Activated naive CD8-positive, alpha-beta T cell treated with anti-CD3 and anti-CD28 coated beads for 36 hours (primary cell): ENCODE measurements around the gene JOSD1. TPM values are rescaled to one million over a fixed set of nuclear protein-coding genes. Genes with fewer than 3 reads are reported as not detected.

ENCODE experiments used
- DNase-seq: peaks from one replicate; pipeline ENCODE4 v3.0.0; 2021
- H3K27ac Mint-ChIP-seq: one replicate; pipeline ENCODE4 v1.8.0; 2022; ENCODE audit warnings: mild to moderate bottlenecking, moderate library complexity, mixed read lengths
- H3K27me3 Mint-ChIP-seq: one replicate; pipeline ENCODE4 v1.8.0; 2022; ENCODE audit warnings: mild to moderate bottlenecking, mixed read lengths
- H3K36me3 Mint-ChIP-seq: one replicate; pipeline ENCODE4 v1.8.0; 2021; ENCODE audit warnings: mild to moderate bottlenecking, mixed read lengths
- H3K4me1 Mint-ChIP-seq: one replicate; pipeline ENCODE4 v1.8.0; 2021; ENCODE audit warnings: mixed read lengths
- H3K4me3 Mint-ChIP-seq: one replicate; pipeline ENCODE4 v1.8.0; 2022; ENCODE audit warnings: mild to moderate bottlenecking, moderate library complexity, mixed read lengths
- H3K9me3 Mint-ChIP-seq: one replicate; pipeline ENCODE4 v1.8.0; 2022; ENCODE audit warnings: mixed read lengths
- total RNA-seq, 2 experiments: library from RNA; stranded (reverse); gene quantifications; one replicate each; pipeline ENCODE4 v1.2.3, GENCODE V29; 2021

Gene JOSD1
- 10 to 100 TPM; 79.4 to 83.7 TPM for total RNA-seq

- Mint-ChIP-seq H3K4me1 (peaks cover 51% of the 10 kb centered on the region), H3K4me3 (peak within 1 kb of the TSS; percentile 93), H3K36me3 (peaks cover 38% of the 10 kb centered on the region), H3K27me3 (no peaks in the 10 kb centered on the region), H3K27ac (peak within 1 kb of the TSS; percentile 98), H3K9me3 (no peaks in the 10 kb centered on the region)
- DNase-seq: peak; percentile 99
Observed at GRCh38 chr22:38700789-38701628, at the start of gene JOSD1. Gene JOSD1, minus strand, starts transcription at chr22:38700943. Its CDS starts 956 bp downstream, at chr22:38699987.

DNA sequence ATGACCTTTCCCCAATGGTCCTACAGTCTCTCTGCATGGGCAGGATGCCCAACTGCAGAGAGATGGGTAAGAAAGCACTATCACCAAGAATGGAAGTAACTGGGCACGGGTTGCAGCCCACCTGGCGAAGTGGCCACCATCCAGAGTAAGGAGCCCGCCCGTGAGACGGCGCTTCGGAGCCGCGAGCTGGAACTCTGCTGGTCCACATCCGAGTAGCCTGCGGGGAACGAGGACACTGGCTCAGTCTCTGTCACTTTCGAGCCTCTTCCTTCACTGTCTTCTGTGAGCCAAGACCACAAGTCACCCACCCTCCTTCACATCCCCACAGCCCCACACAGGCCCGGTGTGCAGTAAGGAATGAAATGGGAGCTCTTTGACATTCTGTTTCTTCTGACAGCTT is 49.4 kb upstream of the JOSD1 start:
- peaks cover 51% of the 10 kb centered on the region for H3K36me3 Mint-ChIP-seq
- peaks cover 54% of the 10 kb centered on the region for H3K4me1 Mint-ChIP-seq
- no peaks in the 10 kb centered on the region for H3K9me3 Mint-ChIP-seq
- H3K27ac Mint-ChIP-seq: peak overlapping the region; percentile 100
- peak overlapping the region; percentile 94 for H3K4me3 Mint-ChIP-seq
- H3K27me3 Mint-ChIP-seq: no peaks in the 10 kb centered on the region
- DNase-seq: no peak

DNA sequence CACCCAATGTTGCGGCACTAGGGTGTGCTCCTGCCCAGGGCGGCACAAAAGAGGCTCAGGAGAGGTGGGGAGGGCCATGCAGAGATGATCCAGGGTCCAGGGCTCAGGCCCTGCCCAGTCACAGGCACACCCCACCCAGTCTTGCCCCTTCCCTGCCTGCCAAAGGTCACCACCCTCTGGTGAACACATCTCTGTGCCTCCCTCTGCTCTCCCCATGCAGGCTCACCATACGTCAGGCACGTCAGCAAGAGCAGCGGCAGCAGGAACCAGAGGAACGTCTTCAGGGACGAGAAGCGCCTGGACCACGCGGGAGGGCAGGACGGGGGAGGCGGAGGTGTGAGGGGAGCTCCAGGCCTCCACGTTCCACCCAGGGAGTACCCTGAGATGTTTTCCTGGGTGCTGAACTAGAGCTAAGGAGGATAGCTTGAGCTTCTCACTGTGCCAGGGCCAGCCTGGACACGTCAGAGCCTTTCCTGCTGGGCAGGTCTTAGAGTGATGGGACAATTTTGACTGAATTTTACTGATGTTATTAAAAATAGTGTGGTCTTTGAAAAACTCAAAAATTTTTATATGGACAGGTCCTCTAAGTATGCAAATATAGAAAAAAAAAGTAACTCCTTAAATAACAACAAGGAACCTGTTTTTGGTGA is 47.9 kb upstream of the JOSD1 start:
- Mint-ChIP-seq H3K4me1 (peaks cover 49% of the 10 kb centered on the region), H3K36me3 (peaks cover 51% of the 10 kb centered on the region), H3K9me3 (no peaks in the 10 kb centered on the region), H3K27ac (peak overlapping the region; percentile 74), H3K4me3 (no peak overlapping the region), H3K27me3 (no peaks in the 10 kb centered on the region)
- no peak for DNase-seq

- Mint-ChIP-seq H3K27ac (peak overlapping the region; percentile 48), H3K27me3 (no peaks in the 10 kb centered on the region), H3K4me1 (peaks cover 40% of the 10 kb centered on the region), H3K9me3 (no peaks in the 10 kb centered on the region), H3K4me3 (no peak overlapping the region), H3K36me3 (peaks cover 37% of the 10 kb centered on the region)
- DNase-seq: no peak
Observed at GRCh38 chr22:38745676-38746460, 45.1 kb upstream of the JOSD1 start.

DNA sequence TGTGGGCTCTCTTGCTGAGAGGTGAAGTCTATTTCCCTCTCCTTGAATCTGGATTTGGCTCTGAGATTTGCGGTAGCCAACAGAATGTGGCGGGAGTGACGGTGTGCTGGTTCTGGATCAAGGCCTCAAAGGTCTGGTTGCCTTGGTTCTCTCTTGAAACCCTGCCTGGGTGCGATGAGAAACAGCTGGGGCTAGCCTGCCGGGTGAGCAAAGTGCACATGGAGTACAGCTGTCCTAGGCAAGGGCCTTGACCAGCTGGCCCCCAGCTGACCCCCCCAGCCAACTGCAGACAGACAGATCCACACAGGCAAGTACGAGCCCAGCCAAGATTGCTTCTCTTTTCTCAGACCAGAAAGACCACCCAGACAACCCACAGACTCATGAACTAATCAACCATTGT is 44.2 kb upstream of the JOSD1 start:
- H3K4me3 Mint-ChIP-seq: no peak overlapping the region
- no peak for DNase-seq
- H3K4me1 Mint-ChIP-seq: peaks cover 34% of the 10 kb centered on the region
- no peaks in the 10 kb centered on the region for H3K9me3 Mint-ChIP-seq
- peak overlapping the region; percentile 72 for H3K27ac Mint-ChIP-seq
- H3K27me3 Mint-ChIP-seq: no peaks in the 10 kb centered on the region
- peaks cover 29% of the 10 kb centered on the region for H3K36me3 Mint-ChIP-seq

DNA sequence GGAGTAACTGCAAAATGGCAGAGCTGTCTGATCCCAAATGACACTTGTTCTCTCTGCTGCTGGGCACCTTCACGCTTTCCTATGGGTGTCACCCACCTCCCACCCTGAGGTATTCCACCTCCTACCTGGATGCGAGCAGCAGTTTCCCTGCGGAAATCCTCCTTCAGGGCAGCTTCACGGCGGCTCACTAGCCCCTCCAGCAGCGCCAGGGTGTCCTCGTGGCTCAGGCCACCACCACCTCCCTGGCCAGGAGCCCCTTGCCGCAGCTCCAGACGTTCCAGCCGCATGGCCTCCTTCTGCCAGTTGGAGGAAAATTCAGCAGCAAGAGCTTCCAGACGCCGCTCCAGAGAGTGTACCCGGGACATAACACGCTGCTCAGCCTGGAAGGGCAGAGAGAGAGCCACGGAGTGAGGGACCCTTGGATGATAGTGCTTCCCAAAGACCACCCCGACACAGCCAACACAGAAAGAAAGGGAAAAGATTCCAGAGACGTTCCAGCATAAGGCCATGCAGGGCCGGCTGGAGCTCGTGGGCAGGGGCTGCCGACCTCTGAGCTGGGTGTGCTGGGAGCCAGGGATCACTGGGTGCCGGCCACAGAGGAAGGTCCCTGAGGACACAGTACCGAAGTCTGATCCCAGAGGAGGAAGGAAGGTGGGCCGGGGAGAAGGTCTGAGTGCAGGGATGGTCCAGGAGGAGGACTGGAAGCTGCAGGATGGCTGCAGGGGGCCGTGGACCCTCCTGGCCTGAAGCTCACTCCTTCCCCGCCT is 41.6 kb upstream of the JOSD1 start:
- H3K27ac Mint-ChIP-seq: peak overlapping the region; percentile 40
- H3K4me1 Mint-ChIP-seq: peaks cover 41% of the 10 kb centered on the region
- H3K9me3 Mint-ChIP-seq: no peaks in the 10 kb centered on the region
- H3K27me3 Mint-ChIP-seq: no peaks in the 10 kb centered on the region
- DNase-seq: no peak
- peaks cover 23% of the 10 kb centered on the region for H3K36me3 Mint-ChIP-seq
- no peak overlapping the region for H3K4me3 Mint-ChIP-seq

- DNase-seq: no peak
- Mint-ChIP-seq H3K4me1 (peaks cover 46% of the 10 kb centered on the region), H3K27ac (peak overlapping the region; percentile 40), H3K4me3 (no peak overlapping the region), H3K9me3 (no peaks in the 10 kb centered on the region), H3K27me3 (no peaks in the 10 kb centered on the region), H3K36me3 (peaks cover 26% of the 10 kb centered on the region)
Observed at GRCh38 chr22:38741576-38741975, 40.8 kb upstream of the JOSD1 start.

- no peak for DNase-seq
- Mint-ChIP-seq H3K27me3 (no peaks in the 10 kb centered on the region), H3K9me3 (no peaks in the 10 kb centered on the region), H3K4me1 (peaks cover 44% of the 10 kb centered on the region), H3K36me3 (peaks cover 26% of the 10 kb centered on the region), H3K27ac (peak overlapping the region; percentile 40), H3K4me3 (no peak overlapping the region)
Observed at GRCh38 chr22:38741166-38741565, 40.4 kb upstream of the JOSD1 start.

DNA sequence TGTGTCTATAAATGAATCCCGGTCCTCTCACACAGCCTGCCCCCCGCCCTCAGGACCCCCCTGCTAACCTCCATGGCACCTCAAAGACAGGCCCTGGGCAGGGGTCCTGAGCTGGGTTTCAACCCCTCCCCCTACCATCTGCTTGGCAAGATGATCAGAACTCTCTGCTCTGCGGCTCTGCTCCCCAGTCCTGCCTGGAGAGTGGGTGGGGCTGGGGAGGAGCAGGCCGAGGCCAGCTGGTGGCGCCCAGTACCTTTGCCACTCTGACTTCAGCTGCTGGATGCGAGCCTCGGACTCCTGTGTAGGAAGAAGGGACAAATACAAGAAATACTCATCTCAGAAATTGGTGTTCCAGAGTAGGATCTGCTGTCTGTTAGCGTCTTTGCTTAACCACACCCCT is 40.0 kb upstream of the JOSD1 start:
- Mint-ChIP-seq H3K27me3 (no peaks in the 10 kb centered on the region), H3K9me3 (no peaks in the 10 kb centered on the region), H3K27ac (peak overlapping the region; percentile 40), H3K36me3 (peaks cover 24% of the 10 kb centered on the region), H3K4me3 (no peak overlapping the region), H3K4me1 (peaks cover 46% of the 10 kb centered on the region)
- no peak for DNase-seq

DNA sequence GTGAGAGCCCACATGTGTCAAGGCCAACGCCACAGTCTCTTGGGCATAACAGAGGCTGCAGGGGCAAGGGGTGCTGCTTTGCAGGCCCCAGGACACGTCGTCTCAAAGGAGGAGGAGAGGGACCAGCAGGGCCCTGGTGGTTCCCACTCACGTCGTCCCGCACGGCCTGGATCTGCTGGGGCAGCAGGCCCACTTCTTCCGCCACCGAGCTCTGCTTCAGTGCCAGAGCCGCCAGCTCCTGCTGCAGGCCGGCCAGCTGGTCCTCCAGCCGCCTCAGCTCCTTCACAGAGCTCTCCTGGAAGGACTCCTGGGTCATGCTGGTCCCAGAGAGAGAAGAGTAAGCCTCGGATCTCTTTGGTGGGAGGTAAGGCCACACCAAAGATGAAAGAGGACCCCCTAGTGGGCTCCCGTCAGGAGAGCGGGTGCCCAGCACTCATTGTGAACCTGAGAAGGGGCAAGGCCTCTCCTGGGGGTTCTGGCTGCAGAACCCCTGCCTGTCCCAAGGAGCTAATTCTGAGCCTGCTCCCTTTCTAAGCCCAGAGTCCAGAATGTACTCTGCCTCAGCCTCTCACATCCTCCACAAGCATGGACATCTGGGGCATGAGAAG is 39.5 kb upstream of the JOSD1 start:
- no peak overlapping the region for H3K4me3 Mint-ChIP-seq
- H3K27me3 Mint-ChIP-seq: no peaks in the 10 kb centered on the region
- H3K36me3 Mint-ChIP-seq: peaks cover 20% of the 10 kb centered on the region
- H3K27ac Mint-ChIP-seq: peak overlapping the region; percentile 25
- H3K9me3 Mint-ChIP-seq: no peaks in the 10 kb centered on the region
- no peak for DNase-seq
- H3K4me1 Mint-ChIP-seq: peaks cover 48% of the 10 kb centered on the region

- Mint-ChIP-seq H3K4me1 (peaks cover 46% of the 10 kb centered on the region), H3K9me3 (no peaks in the 10 kb centered on the region), H3K27ac (peak overlapping the region; percentile 20), H3K27me3 (no peaks in the 10 kb centered on the region), H3K36me3 (peaks cover 17% of the 10 kb centered on the region), H3K4me3 (no peak overlapping the region)
- DNase-seq: no peak
Observed at GRCh38 chr22:38739300-38740055, 38.7 kb upstream of the JOSD1 start.

DNA sequence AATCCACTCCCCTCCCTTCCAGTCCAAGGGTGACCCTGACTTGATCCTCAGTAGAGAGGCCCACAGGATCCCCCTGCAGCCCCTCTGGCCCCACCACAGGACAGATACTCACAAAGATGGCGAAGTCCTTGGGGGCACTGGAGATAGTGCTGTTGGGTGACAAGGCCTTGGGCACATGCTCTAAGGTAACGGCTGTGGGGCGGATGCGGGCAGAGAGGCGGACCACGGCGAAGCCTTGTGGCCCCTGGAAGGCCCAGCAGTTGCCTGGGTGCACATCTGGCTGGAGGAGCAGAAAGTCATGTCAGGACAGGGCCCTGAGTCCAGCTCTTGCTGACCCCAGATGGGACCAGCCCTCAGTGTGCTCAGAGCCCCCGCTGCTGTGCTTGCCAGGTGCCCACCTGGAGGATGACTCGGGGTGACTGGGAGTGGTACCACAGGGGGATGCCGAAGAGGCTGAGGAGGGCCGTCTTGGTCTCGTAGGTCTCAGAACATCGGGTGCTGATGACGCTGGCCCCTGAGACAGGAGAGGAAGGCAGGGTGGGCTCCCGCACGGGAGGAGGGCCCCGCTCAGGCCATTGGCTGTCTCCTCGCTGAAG is 37.8 kb upstream of the JOSD1 start:
- Mint-ChIP-seq H3K4me1 (peaks cover 54% of the 10 kb centered on the region), H3K36me3 (peaks cover 19% of the 10 kb centered on the region), H3K4me3 (no peak overlapping the region)

GRCh38 chr22:38737302-38738060 is 36.7 kb upstream of the JOSD1 start:
- Mint-ChIP-seq H3K27me3 (no peaks in the 10 kb centered on the region), H3K9me3 (no peaks in the 10 kb centered on the region), H3K27ac (peak overlapping the region; percentile 72), H3K4me3 (no peak overlapping the region), H3K4me1 (peaks cover 59% of the 10 kb centered on the region), H3K36me3 (peaks cover 23% of the 10 kb centered on the region)
- DNase-seq: no peak

More for the DNA sequence above, 37.8 kb upstream of the JOSD1 start:
- no peak for DNase-seq
- H3K27ac Mint-ChIP-seq: peak overlapping the region; percentile 73
- no peaks in the 10 kb centered on the region for H3K27me3 Mint-ChIP-seq
- H3K9me3 Mint-ChIP-seq: no peaks in the 10 kb centered on the region
